Esophagus (tissue), 2 donors: ENCODE data around the gene ZFP69. TPM values are rescaled to one million over a fixed set of nuclear protein-coding genes. Genes with fewer than 3 reads are reported as not detected.
A peak's percentile ranks its signal among the peaks of the same experiment; 100 is the strongest.

ENCODE experiments used
- H3K27ac ChIP-seq, 2 donors: one replicate each; pipeline ENCODE4 v1.5.1; 2013; ENCODE audit warnings: low read depth in 2 of 2, mild to moderate bottlenecking in 2 of 2, inconsistent platforms in 1 of 2, low read length in 1 of 2, moderate library complexity in 1 of 2
- H3K27me3 ChIP-seq, 2 donors: one replicate each; pipeline ENCODE4 v1.6.1; 2013; ENCODE audit warnings: low read length in 2 of 2, control low read depth in 1 of 2, mild to moderate bottlenecking in 1 of 2; ENCODE audit not compliant: insufficient read depth in 2 of 2, control insufficient read depth in 1 of 2
- H3K36me3 ChIP-seq, 2 donors: one replicate each; pipeline ENCODE4 v1.6.1; 2013; ENCODE audit warnings: low read length in 1 of 2; ENCODE audit not compliant: control insufficient read depth in 2 of 2, insufficient read depth in 2 of 2
- H3K4me1 ChIP-seq, 2 donors: one replicate each; pipeline ENCODE4 v1.6.1; 2013; ENCODE audit warnings: low read length in 1 of 2; ENCODE audit not compliant: control insufficient read depth in 2 of 2, insufficient read depth in 2 of 2
- H3K4me3 ChIP-seq, 2 donors: one replicate each; pipeline ENCODE4 v1.5.1; 2013; ENCODE audit warnings: low read length in 2 of 2, mild to moderate bottlenecking in 2 of 2, low read depth in 1 of 2, moderate library complexity in 1 of 2
- H3K9me3 ChIP-seq, 2 donors: one replicate each; pipeline ENCODE4 v1.6.1; 2013; ENCODE audit warnings: mild to moderate bottlenecking in 2 of 2, low read depth in 1 of 2, low read length in 1 of 2, moderate library complexity in 1 of 2; ENCODE audit not compliant: control insufficient read depth in 2 of 2, insufficient read depth in 1 of 2
- WGBS, 2 donors: extraction: QIAGEN DNeasy Blood & Tissue Kit; methylation state at CpG; one replicate each; pipeline ENCODE4 v1.1.7; 2013; 5-methylcytosine and 5-hydroxymethylcytosine counted together
- polyA plus RNA-seq, 2 donors: library from polyadenylated mRNA; stranded (reverse); fragments of 200-250 nt; gene quantifications; one replicate each; pipeline ENCODE4 v1.2.3, GENCODE V29; 2013
- donor health status: healthy with polysubstance abuse.
- donor health status: Bipolar disorder and iron deficiency.

ZFP69 gene
- 1 to 10 TPM; 1.4 to 3.1 TPM for polyA plus RNA-seq

DNA sequence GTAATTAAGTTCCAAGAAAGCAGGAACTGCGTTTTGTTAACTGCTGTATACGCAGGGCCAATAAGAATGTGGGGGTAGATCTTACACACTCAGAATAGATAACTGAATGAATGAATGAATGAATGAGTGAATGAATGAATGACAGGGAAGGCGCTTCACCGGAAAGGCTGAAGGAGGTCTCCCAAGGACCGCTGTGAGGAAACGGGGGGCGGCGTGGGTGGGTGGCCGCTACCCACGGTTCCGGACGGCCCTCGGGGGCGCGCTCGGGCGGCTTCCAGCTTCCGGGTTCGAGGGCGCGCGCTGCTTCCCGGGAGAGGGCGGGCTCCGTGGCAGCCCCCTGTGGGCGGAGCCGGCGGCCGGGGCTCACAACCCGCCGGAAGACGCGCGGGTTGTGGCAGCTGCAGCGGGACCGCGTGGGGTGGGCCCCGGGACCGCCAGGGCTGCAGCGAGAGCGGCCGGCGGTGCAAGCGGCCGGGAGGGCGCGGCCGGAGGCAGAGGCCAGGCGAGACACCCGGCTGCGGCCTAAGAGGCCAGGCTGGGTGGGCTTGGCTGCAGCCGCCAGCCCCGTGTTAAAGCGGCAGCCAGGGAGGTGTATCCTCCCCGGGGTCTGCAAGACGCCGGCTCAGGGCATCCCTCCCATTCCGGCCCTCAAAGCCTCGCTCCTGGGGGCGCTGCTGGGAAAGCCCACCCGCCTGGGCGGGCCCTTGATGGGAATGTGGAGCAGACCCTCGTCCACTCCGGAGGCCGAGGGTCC lies at the start of gene ZFP69:
ZFP69 (plus strand) TSS at position 367 of the 754 bp plus-strand sequence. CDS start 2,072 bp downstream, outside the sequence.
- Histone ChIP-seq H3K27ac (peak within 1 kb of the TSS in 1 of 2 donors; percentile 54), H3K4me1 (peaks cover 2 to 3% of the 10 kb centered on the region in 2 donors), H3K36me3 (no peaks in the 10 kb centered on the region), H3K9me3 (peaks cover 0 to 2% of the 10 kb centered on the region in 2 donors), H3K27me3 (no peaks in the 10 kb centered on the region), H3K4me3 (peak within 1 kb of the TSS; percentile 55 to 74)
- 0 to 1% methylated on average over 61 to 65 of the region's 65 CpGs for WGBS, 2 donors

DNA sequence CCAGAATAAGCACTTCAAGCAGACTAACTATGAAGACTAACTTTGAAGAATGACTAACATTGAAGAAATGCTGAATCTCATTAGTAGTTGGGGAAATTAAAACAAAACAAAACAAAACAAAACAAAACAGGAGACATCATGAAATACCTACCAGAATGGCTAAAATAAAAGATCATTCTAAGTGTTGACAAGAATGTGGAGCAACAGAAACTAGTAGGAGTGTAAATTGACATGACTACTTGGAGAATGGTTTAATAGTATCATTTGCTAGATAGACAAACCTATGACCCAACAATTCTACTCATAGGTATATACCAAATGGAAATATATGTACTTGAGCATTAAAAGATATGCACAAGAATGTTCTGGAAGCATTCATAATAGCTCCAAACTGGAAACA lies 45.7 kb upstream of the ZFP69 start:
- H3K27ac ChIP-seq, result no peak overlapping the region

DNA sequence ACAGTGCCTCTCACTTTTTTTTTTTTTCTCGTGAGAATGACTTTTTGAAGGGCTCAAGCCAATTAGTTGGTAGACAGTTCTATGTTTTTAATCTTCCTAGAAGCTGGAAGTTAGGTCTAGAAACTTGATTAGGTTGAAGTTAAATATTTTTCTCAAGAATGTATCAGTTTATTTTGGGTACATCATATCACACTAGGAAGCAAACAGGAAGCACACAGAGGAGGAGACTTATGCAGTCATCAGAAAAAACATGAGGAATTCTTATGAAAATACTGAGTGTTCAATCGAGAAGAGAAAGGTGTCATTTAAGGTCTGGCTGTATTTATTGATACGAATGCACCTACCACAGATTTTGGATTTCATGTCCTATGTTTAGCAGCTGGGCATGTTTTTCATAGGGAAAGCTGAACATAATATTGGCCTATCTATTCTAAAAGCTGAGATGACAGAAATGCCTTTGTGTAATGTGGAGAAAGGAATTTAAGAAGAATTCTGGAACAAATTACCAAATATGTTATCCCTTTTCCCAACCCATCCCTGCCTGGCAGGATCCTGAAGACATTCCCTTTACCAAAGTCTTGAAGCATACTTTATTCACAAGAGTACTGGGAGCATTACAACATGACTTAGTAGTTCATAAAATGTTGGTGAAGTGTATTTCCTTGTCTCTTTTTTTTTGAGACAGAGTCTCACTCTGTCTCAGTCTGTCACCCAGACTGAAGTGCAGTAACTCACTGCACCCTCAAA lies 44.3 kb upstream of the ZFP69 start:
- no peak overlapping the region for H3K27ac ChIP-seq
- no peaks in the 10 kb centered on the region for H3K4me1 ChIP-seq
- H3K36me3 ChIP-seq, result no peaks in the 10 kb centered on the region
- 66 to 73% methylated on average over 3 of the region's 3 CpGs for WGBS, 2 donors
- no peaks in the 10 kb centered on the region for H3K27me3 ChIP-seq
- H3K4me3 ChIP-seq, result no peak overlapping the region
- H3K9me3 ChIP-seq, result no peaks in the 10 kb centered on the region

More for the DNA sequence above, 45.7 kb upstream of the ZFP69 start:
- Histone ChIP-seq H3K36me3 (no peaks in the 10 kb centered on the region), H3K9me3 (no peaks in the 10 kb centered on the region), H3K4me1 (no peaks in the 10 kb centered on the region), H3K27me3 (no peaks in the 10 kb centered on the region), H3K4me3 (no peak overlapping the region)

DNA sequence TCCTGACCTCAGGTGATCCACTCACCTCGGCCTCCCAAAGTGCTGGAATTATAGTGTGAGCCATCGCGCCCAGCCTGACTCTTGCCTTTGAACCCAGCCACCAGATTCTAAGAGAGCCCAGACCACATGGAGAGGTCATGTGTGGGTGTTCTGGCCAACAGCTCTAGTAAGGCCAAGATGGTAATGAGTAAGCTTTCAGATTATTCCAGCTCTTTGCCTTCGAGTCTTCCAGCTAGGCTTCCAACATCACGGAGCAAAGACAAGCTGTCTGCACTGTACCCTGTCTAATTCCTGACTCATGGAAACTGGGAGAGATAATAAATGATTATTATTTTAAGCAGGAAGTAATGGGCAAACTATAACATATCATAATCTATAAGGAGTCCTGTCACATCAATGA lies 41.6 kb upstream of the ZFP69 start:
- H3K27ac ChIP-seq, result no peak overlapping the region
- H3K4me1 ChIP-seq, result no peaks in the 10 kb centered on the region
- no peaks in the 10 kb centered on the region for H3K36me3 ChIP-seq
- no peak overlapping the region for H3K4me3 ChIP-seq
- H3K9me3 ChIP-seq, result no peaks in the 10 kb centered on the region
- H3K27me3 ChIP-seq, result no peaks in the 10 kb centered on the region
- WGBS, 2 donors, result 87% methylated on average over 5 of the region's 5 CpGs

DNA sequence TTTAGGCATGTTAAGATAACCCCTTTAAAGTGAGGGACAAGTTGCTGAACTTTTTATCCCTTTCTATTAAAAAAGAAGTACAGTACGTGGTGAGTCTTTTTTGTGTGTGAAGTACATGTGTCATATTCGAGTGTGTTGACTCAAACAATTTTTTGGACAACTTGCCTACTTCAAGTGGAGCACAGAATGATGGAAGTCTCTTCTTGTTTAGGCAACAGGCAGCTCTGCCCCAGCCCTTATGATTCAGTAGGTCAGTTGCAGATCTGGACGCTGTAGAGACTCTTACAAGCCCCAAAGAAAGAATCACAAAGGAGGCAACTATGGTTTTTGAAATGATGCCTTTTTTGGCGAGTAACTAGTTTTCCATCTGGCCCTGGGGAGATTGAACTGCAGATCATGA lies 41.2 kb upstream of the ZFP69 start:
- Histone ChIP-seq H3K27me3 (no peaks in the 10 kb centered on the region), H3K9me3 (no peaks in the 10 kb centered on the region), H3K4me3 (no peak overlapping the region), H3K27ac (no peak overlapping the region), H3K36me3 (no peaks in the 10 kb centered on the region), H3K4me1 (no peaks in the 10 kb centered on the region)
- WGBS, 2 donors, result 81 to 86% methylated on average over 4 of the region's 4 CpGs

GRCh38 chr1:40438391-40439015 lies 38.6 kb upstream of the ZFP69 start:
- Histone ChIP-seq H3K27ac (no peak overlapping the region), H3K36me3 (no peaks in the 10 kb centered on the region), H3K27me3 (no peaks in the 10 kb centered on the region), H3K9me3 (no peaks in the 10 kb centered on the region), H3K4me3 (no peak overlapping the region), H3K4me1 (no peaks in the 10 kb centered on the region)
- 63 to 65% methylated on average over 3 of the region's 3 CpGs for WGBS, 2 donors

DNA sequence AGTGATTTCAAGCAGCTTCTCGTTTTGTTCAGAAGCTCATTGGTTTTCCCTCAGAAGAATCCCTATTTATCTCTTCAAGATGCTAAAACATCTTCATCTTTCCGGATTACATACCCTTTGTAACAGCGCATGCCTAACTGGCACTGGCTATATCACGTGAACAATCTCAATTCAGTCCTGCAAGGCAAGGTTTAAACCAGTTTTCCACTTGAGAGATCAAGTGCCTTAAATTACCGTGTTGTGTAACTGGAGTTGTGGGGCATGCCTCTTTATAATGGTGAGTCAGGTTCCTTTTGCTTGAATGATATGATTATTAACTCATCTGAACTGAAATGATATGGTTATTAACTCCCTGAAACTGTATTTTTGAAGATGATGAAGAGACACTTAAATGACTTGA lies 37.8 kb upstream of the ZFP69 start:
- Histone ChIP-seq H3K27ac (no peak overlapping the region), H3K27me3 (no peaks in the 10 kb centered on the region), H3K4me1 (no peaks in the 10 kb centered on the region), H3K9me3 (no peaks in the 10 kb centered on the region), H3K36me3 (no peaks in the 10 kb centered on the region), H3K4me3 (no peak overlapping the region)
- 85 to 86% methylated on average over 5 of the region's 5 CpGs for WGBS, 2 donors

GRCh38 chr1:40449684-40450494 lies 27.2 kb upstream of the ZFP69 start, which contains the start of gene ZFP69B:
Gene ZFP69B, plus strand, starts transcription at chr1:40450476. Its CDS starts 486 bp downstream, at chr1:40450962.
- H3K36me3 ChIP-seq, result no peaks in the 10 kb centered on the region
- peak within 1 kb of the TSS; percentile 72 to 81 for H3K27ac ChIP-seq
- peak within 1 kb of the TSS; percentile 74 to 76 for H3K4me3 ChIP-seq
- no peaks in the 10 kb centered on the region for H3K27me3 ChIP-seq
- WGBS, 2 donors, result 0% methylated on average over 61 to 64 of the region's 64 CpGs
- no peaks in the 10 kb centered on the region for H3K4me1 ChIP-seq
- H3K9me3 ChIP-seq, result peaks cover 0 to 5% of the 10 kb centered on the region in 2 donors
